Stimulated activated CD4-positive, alpha-beta T cell treated with anti-CD3 and anti-CD28 coated beads, Interleukin-4, amount 100 ng/mL, for 4 hours (primary cell): Measurements from ENCODE around the gene FAM236C.
"Not testable (repeated sequence)": the region's sequence is repeated elsewhere in the genome, so short reads cannot be mapped to it uniquely, and the experiment has no call there.

ENCODE experiments used
- DNase-seq, 2 experiments: peaks; one replicate each; pipeline ENCODE4 v3.0.0-alpha.2; 2020

FAM236C gene

GRCh38 chrX:72912315-72912714 is at the start of gene FAM236C:
TSS of gene FAM236C (plus strand) at chrX:72912615. CDS start at chrX:72912715, 100 bp downstream.
- DNase-seq: not testable (repeated sequence)

- DNase-seq: not testable (repeated sequence)
These were observed 29.5 kb upstream of the FAM236C start for GRCh38 chrX:72882898-72883297.

GRCh38 chrX:72889740-72890139 is 22.7 kb upstream of the FAM236C start:
- DNase-seq: not testable (repeated sequence)

GRCh38 chrX:72916096-72916495 is 3.7 kb downstream of the FAM236C start:
- not testable (repeated sequence) for DNase-seq

- DNase-seq: not testable (repeated sequence)
These were observed 19.9 kb downstream of the FAM236C start for GRCh38 chrX:72932283-72932682.

- not testable (repeated sequence) for DNase-seq
These were observed 24.0 kb downstream of the FAM236C start for GRCh38 chrX:72936455-72936854.

GRCh38 chrX:72936882-72937455 is 24.6 kb downstream of the FAM236C start:
- not testable (repeated sequence) for DNase-seq

- not testable (repeated sequence) for DNase-seq
These were observed 25.5 kb downstream of the FAM236C start, which contains the start of gene FAM236A for GRCh38 chrX:72937906-72938305. TSS of gene FAM236A (plus strand) at chrX:72938206. CDS start at chrX:72938263, 57 bp downstream.

- DNase-seq: not testable (repeated sequence)
These were observed 29.9 kb downstream of the FAM236C start for GRCh38 chrX:72942272-72942671.

GRCh38 chrX:72943035-72943818 is 30.8 kb downstream of the FAM236C start:
- not testable (repeated sequence) for DNase-seq

GRCh38 chrX:72943819-72944169 is 31.4 kb downstream of the FAM236C start, which contains the start of gene DMRTC1:
TSS of gene DMRTC1 (minus strand) at chrX:72943837. CDS start at chrX:72875694, 68,143 bp downstream.
- not testable (repeated sequence) for DNase-seq

- not testable (repeated sequence) for DNase-seq
These were observed 47.6 kb downstream of the FAM236C start for GRCh38 chrX:72959971-72960370.
